Endothelial cell of umbilical vein (primary cell): ENCODE measurements around the gene MTLN.

Source experiments
- EZH2 ChIP-seq: IDR thresholded peaks from 2 replicates; pipeline ENCODE4 v1.6.1; 2012; ENCODE audit warnings: borderline replicate concordance, low read depth, mild to moderate bottlenecking, moderate library complexity, low read length, inconsistent platforms; ENCODE audit not compliant: severe bottlenecking
- GATA2 ChIP-seq: IDR thresholded peaks from 2 replicates; pipeline ENCODE4 v1.7.0; 2011; ENCODE audit warnings: low read depth, mild to moderate bottlenecking, moderate library complexity, mixed read lengths, low read length; ENCODE audit not compliant: insufficient read length, insufficient read depth
- POLR2A ChIP-seq: IDR thresholded peaks from 2 replicates; pipeline ENCODE4 v1.6.1; 2012; ENCODE audit warnings: low read depth, mild to moderate bottlenecking, control low read depth, low read length
- POLR2AphosphoS5 ChIP-seq: IDR thresholded peaks from 2 replicates; pipeline ENCODE4 v1.6.1; 2012; ENCODE audit warnings: low read depth, mild to moderate bottlenecking, control low read depth, low read length, moderate library complexity; ENCODE audit not compliant: insufficient read depth
- TF ChIP-seq, protein P1 (sequence below), 2 donors: IDR thresholded peaks; 1 replicate in 1 of 2; 2 replicates in 1 of 2; pipeline ENCODE4 v1.5.1; 2011; ENCODE audit warnings: low read length in 2 of 2, mild to moderate bottlenecking in 2 of 2, moderate library complexity in 2 of 2, control low read depth in 1 of 2, inconsistent platforms in 1 of 2, low read depth in 1 of 2; ENCODE audit not compliant: insufficient read depth in 1 of 2; ENCODE audit errors: extremely low read depth in 1 of 2

DNA sequence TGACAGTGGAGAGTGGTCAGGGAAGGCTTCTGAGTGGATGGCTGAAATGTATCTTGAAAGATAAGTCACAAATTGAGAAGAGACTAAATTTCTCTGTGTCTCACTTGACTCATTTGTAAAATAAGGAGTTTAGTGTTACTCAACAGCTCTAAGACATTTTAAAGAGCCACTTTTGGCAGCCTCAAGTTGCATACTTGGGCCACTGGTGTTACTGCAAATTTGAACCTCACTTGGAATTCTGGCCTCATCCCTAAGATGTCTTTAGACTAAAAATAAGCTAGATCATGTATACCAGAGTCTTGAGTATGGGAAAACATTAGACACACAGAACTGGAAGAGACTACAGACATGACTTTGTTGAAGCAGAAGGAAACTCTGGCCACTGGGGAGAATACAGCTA is 4.5 kb upstream of the MTLN start:
- TF ChIP-seq, protein P1, sequence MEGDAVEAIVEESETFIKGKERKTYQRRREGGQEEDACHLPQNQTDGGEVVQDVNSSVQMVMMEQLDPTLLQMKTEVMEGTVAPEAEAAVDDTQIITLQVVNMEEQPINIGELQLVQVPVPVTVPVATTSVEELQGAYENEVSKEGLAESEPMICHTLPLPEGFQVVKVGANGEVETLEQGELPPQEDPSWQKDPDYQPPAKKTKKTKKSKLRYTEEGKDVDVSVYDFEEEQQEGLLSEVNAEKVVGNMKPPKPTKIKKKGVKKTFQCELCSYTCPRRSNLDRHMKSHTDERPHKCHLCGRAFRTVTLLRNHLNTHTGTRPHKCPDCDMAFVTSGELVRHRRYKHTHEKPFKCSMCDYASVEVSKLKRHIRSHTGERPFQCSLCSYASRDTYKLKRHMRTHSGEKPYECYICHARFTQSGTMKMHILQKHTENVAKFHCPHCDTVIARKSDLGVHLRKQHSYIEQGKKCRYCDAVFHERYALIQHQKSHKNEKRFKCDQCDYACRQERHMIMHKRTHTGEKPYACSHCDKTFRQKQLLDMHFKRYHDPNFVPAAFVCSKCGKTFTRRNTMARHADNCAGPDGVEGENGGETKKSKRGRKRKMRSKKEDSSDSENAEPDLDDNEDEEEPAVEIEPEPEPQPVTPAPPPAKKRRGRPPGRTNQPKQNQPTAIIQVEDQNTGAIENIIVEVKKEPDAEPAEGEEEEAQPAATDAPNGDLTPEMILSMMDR (IDR thresholded peaks at IDR 0.05; ENCODE audit: extremely low read depth in 1 of 2, insufficient read depth in 1 of 2, low read depth in 1 of 2, low read length in 2 of 2) = no peak
- TF ChIP-seq POLR2A = no peak
- TF ChIP-seq EZH2 = no peak
- TF ChIP-seq POLR2AphosphoS5 = no peak
- no peak for TF ChIP-seq GATA2
